Central memory CD8-positive, alpha-beta T cell (primary cell): Measurements from ENCODE around the gene RPS18.
"Not testable (repeated sequence)": the region's sequence is repeated elsewhere in the genome, so short reads cannot be mapped to it uniquely, and the experiment has no call there.

ENCODE experiments used
- ATAC-seq: fragments of 150-1000 bp; cut with Tn5 transposase; replicated peaks from 2 replicates; pipeline ENCODE4 v1.10.0; 2022; ENCODE audit warnings: mild to moderate bottlenecking, moderate FRiP score, moderate number of reproducible peaks; ENCODE audit not compliant: poor library complexity, severe bottlenecking; ENCODE audit errors: extremely low read depth
- DNase-seq, 2 donors: peaks; one replicate each; pipeline ENCODE4 v3.0.0; 2021; ENCODE audit warnings: low spot score in 2 of 2
- H3K27ac Mint-ChIP-seq: one replicate; pipeline ENCODE4 v1.8.0; 2022; ENCODE audit warnings: low read depth, mild to moderate bottlenecking, moderate library complexity, mixed read lengths
- H3K27me3 Mint-ChIP-seq: one replicate; pipeline ENCODE4 v1.8.0; 2022; ENCODE audit warnings: mixed read lengths
- H3K36me3 Mint-ChIP-seq: one replicate; pipeline ENCODE4 v1.8.0; 2022; ENCODE audit warnings: mild to moderate bottlenecking, moderate library complexity, mixed read lengths; ENCODE audit not compliant: insufficient read depth
- H3K4me1 Mint-ChIP-seq: one replicate; pipeline ENCODE4 v1.8.0; 2022; ENCODE audit warnings: mixed read lengths
- H3K4me3 Mint-ChIP-seq: one replicate; pipeline ENCODE4 v1.8.0; 2022; ENCODE audit warnings: mild to moderate bottlenecking, moderate library complexity, mixed read lengths
- H3K9me3 Mint-ChIP-seq: one replicate; pipeline ENCODE4 v1.8.0; 2022; ENCODE audit warnings: mixed read lengths

The RPS18 gene

DNA sequence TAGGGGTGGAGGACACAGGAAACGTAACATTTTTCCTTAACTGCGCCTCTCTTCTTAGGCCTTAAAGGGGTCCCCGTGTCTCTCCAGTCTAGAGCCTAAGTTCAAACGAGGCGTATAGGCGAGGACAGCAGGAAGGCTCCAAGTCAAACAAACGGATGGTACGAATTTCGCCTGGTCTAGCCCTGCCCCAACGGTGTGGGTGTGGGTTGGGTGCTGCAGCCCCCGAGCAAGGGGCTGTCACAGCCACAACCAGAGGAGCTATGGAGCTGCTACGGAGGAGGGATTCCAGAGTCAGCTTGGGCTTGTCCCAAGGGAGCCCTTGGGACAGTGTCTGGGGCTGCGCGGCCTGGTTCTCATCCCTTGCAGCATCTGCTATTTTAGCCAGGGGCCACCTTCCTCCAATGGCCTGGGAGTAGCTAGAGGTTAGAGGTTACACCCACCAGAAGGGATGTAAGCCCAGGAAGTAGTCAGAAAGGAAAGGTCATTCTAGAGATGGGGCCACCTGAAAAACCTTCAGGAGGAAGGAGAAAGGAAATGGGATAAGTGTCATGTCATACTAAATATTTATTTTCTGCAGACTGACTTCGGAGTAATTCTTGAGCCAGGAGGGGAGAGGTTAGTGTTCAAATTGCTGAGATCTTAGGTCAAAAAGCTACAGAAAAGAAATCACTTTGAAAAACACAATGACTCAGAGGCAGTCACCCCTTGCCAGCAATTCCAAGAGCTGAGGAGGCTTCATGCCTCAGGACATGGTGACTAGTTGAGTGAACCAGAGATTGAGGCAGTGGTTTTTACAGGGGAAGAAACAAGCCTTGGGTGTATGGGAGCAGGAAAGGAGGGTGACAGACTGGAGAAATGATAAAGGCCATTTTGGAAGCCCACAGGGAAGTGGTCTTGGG lies 21.9 kb upstream of the RPS18 start:
- ATAC-seq, result no peak
- Mint-ChIP-seq H3K9me3 (no peaks in the 10 kb centered on the region), H3K36me3 (peaks cover 30% of the 10 kb centered on the region), H3K4me1 (peaks cover 36% of the 10 kb centered on the region), H3K27ac (peak overlapping the region; percentile 93), H3K27me3 (no peaks in the 10 kb centered on the region), H3K4me3 (peak overlapping the region; percentile 87)
- DNase-seq, result no peak

- Mint-ChIP-seq H3K27ac (no peak overlapping the region), H3K4me3 (no peak overlapping the region), H3K4me1 (peaks cover 36% of the 10 kb centered on the region), H3K27me3 (no peaks in the 10 kb centered on the region), H3K36me3 (peaks cover 33% of the 10 kb centered on the region), H3K9me3 (no peaks in the 10 kb centered on the region)
- ATAC-seq (no peak), DNase-seq (no peak)
These were observed 21.1 kb upstream of the RPS18 start for GRCh38 chr6:33250731-33251130.

DNA sequence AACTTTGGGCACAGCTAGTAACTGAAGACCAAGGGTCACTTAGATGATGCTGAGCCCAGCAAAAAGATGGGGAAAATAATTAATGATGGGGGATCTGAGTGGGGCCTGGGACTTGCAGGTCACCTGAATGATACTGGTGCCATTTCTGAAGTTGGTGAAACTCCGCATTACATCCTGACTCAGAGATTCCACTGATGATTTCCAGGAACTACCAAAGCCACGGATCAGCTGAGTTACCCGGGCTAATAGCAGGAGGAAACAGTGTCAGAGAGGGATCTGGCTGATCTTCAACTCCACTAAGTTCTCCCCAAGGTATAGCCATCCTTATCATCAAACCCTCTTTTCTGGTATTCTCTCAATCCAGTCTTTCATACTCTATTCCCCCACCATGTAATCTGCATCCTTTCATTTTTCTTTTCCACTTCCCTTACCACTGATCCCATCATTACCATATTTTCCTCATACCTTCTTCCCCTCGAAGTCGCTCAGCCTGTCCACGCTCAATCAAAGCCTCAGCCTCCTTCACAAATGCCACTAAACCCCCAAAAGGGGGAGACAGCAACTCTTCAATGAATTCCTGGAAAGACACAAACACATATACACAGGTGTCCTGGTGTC lies 20.4 kb upstream of the RPS18 start:
- DNase-seq, result no peak
- Mint-ChIP-seq H3K4me1 (peaks cover 36% of the 10 kb centered on the region), H3K9me3 (no peaks in the 10 kb centered on the region), H3K4me3 (peak overlapping the region; percentile 8), H3K36me3 (peaks cover 35% of the 10 kb centered on the region), H3K27me3 (no peaks in the 10 kb centered on the region), H3K27ac (no peak overlapping the region)
- no peak for ATAC-seq

DNA sequence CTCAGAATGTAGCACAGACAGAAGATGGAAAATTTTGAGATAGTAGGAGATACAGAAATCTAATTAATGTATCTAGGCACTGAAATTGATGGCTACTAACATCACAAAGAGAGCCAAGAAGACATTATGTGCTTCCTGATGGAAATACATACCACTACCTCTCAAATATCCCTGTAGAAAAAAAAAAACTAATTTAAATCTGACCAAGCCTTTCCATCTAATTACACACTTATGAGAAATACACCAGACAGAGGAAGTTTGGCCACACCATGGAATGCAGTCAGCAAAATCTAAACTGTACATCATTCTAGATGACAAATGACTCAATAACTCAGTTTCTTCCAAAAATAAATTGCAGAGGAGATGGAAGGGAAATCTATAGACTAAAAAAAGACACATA lies 19.1 kb upstream of the RPS18 start:
- DNase-seq (no peak), ATAC-seq (no peak)
- H3K27me3 Mint-ChIP-seq, result no peaks in the 10 kb centered on the region
- no peaks in the 10 kb centered on the region for H3K9me3 Mint-ChIP-seq
- H3K27ac Mint-ChIP-seq, result no peak overlapping the region
- peaks cover 39% of the 10 kb centered on the region for H3K36me3 Mint-ChIP-seq
- H3K4me3 Mint-ChIP-seq, result no peak overlapping the region
- H3K4me1 Mint-ChIP-seq, result peaks cover 36% of the 10 kb centered on the region

DNA sequence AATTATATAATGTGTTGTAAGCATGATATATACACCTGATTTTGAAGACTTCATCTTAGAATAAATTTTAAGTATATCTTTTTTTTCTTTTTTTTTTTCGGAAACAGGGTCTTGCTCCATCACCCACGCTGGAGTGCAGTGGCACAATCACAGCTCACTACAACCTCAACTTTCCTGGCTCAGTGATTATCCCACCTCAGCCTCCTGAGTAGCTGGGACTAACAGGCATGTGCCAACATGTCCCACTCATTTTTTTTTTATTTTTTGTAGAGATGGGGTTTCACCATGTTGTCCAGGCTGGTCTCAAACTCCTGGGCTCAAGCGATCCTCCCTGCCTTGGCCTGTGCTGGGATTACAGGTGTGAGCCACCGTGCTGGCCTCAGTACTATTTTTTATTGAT lies 17.3 kb upstream of the RPS18 start:
- H3K4me3 Mint-ChIP-seq, result no peak overlapping the region
- no peaks in the 10 kb centered on the region for H3K27me3 Mint-ChIP-seq
- no peak for DNase-seq
- no peaks in the 10 kb centered on the region for H3K9me3 Mint-ChIP-seq
- H3K4me1 Mint-ChIP-seq, result peaks cover 20% of the 10 kb centered on the region
- ATAC-seq, result no peak
- no peak overlapping the region for H3K27ac Mint-ChIP-seq
- H3K36me3 Mint-ChIP-seq, result peaks cover 33% of the 10 kb centered on the region

DNA sequence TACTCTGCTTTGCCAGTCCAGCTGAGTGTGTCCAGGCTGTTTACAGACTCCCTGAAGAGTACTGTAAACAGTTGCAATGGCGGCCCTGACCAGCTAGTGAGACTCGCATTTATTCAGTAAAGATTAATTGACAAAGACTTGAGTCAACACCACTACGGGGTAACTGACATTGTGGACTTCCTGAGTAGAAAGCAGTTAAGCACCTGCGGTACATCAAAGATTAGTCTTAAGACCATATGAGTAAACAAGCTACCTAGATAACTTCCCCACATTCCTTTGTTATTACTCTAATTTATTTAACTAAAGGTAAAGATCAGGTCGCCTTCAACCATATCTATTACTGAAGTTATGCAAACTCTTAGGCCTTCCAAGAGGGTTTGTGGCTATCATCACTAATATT lies 12.8 kb upstream of the RPS18 start:
- H3K4me1 Mint-ChIP-seq, result peaks cover 7% of the 10 kb centered on the region
- H3K36me3 Mint-ChIP-seq, result peaks cover 58% of the 10 kb centered on the region
- H3K4me3 Mint-ChIP-seq, result no peak overlapping the region
- DNase-seq (no peak), ATAC-seq (no peak)
- H3K9me3 Mint-ChIP-seq, result no peaks in the 10 kb centered on the region
- no peaks in the 10 kb centered on the region for H3K27me3 Mint-ChIP-seq
- no peak overlapping the region for H3K27ac Mint-ChIP-seq

- not testable (repeated sequence) for H3K27ac Mint-ChIP-seq, H3K9me3 Mint-ChIP-seq, H3K4me1 Mint-ChIP-seq, ATAC-seq, H3K27me3 Mint-ChIP-seq, H3K4me3 Mint-ChIP-seq, DNase-seq
- H3K36me3 Mint-ChIP-seq, result peaks cover 67% of the 10 kb centered on the region
These were observed 9.4 kb upstream of the RPS18 start for GRCh38 chr6:33262490-33262889.

- Mint-ChIP-seq H3K4me3 (no peak overlapping the region), H3K36me3 (peaks cover 70% of the 10 kb centered on the region), H3K4me1 (peaks cover 14% of the 10 kb centered on the region), H3K27ac (no peak overlapping the region), H3K27me3 (no peaks in the 10 kb centered on the region), H3K9me3 (no peaks in the 10 kb centered on the region)
- no peak for ATAC-seq
- DNase-seq, result no peak
These were observed 7.9 kb upstream of the RPS18 start for GRCh38 chr6:33264015-33264414.

DNA sequence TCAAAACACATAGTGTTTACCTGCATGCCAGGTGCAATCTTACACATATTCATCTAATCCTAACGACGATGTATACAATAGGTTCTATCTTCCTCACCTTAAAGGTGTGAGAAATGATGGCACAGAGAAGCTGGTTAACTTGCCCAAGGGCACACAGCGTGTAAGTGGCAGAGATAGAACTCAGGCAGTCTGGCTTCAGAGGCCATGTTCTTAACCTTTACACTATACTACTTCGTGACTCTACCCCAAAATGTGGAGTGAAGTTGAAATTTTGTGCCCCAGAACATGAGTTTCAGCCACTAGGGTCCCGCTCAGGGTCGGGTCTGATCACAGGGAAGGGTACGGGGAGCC lies 783 bp upstream of the RPS18 start:
- no peak for DNase-seq
- peak; percentile 50 for ATAC-seq
- Mint-ChIP-seq H3K4me1 (peaks cover 52% of the 10 kb centered on the region), H3K36me3 (peaks cover 56% of the 10 kb centered on the region), H3K9me3 (no peaks in the 10 kb centered on the region), H3K27ac (peak overlapping the region; percentile 98), H3K27me3 (no peaks in the 10 kb centered on the region), H3K4me3 (peak overlapping the region; percentile 98)

GRCh38 chr6:33272275-33273128 lies 627 bp downstream of the RPS18 start:
- H3K4me1 Mint-ChIP-seq, result peaks cover 62% of the 10 kb centered on the region
- H3K27me3 Mint-ChIP-seq, result no peaks in the 10 kb centered on the region
- ATAC-seq, result no peak
- no peak for DNase-seq
- no peaks in the 10 kb centered on the region for H3K9me3 Mint-ChIP-seq
- H3K27ac Mint-ChIP-seq, result peak overlapping the region; percentile 98
- peak overlapping the region; percentile 98 for H3K4me3 Mint-ChIP-seq
- H3K36me3 Mint-ChIP-seq, result peaks cover 54% of the 10 kb centered on the region

- H3K9me3 Mint-ChIP-seq, result no peaks in the 10 kb centered on the region
- peaks cover 52% of the 10 kb centered on the region for H3K36me3 Mint-ChIP-seq
- no peaks in the 10 kb centered on the region for H3K27me3 Mint-ChIP-seq
- H3K4me3 Mint-ChIP-seq, result peak overlapping the region; percentile 98
- no peak for ATAC-seq
- no peak for DNase-seq
- peak overlapping the region; percentile 98 for H3K27ac Mint-ChIP-seq
- H3K4me1 Mint-ChIP-seq, result peaks cover 70% of the 10 kb centered on the region
These were observed 1.5 kb downstream of the RPS18 start for GRCh38 chr6:33273129-33273923.
